IPS-18c (cell line): ENCODE results near the gene WDR1.

Source experiments
- H3K4me3 ChIP-seq: 2 replicates; pipeline ENCODE4 v1.7.0; 2013; ENCODE audit warnings: low read depth, mild to moderate bottlenecking, low read length, moderate library complexity; ENCODE audit not compliant: insufficient read depth
- H3K9me3 ChIP-seq: one replicate; pipeline ENCODE4 v1.6.1; 2013; ENCODE audit warnings: mild to moderate bottlenecking, low read length, moderate library complexity; ENCODE audit not compliant: control insufficient read depth, insufficient read depth

Gene WDR1

GRCh38 chr4:10048941-10049697, 67.5 kb downstream of the WDR1 start:
- H3K9me3 ChIP-seq, result no peaks in the 10 kb centered on the region

DNA sequence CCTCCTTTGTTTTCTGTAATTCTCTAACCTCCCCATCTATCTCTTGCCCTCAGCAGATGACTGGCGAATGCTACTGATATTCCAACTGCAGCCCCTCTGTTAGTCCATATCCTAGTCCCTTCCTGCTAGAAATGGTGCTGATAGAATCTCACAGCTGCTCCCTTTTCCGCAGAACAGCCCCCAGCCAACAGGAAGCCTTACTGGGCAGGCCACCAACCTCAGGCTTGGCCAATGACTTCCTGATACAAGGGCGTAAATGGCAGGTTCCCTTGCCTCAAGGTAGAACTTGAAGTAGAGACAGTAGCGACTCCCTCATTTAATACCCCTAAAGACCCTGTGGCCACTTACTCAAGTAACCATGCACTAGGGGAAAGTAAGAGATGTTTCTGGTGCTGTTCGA, 68.6 kb downstream of the WDR1 start:
- no peaks in the 10 kb centered on the region for H3K9me3 ChIP-seq
- H3K4me3 ChIP-seq, result no peak overlapping the region

More at GRCh38 chr4:10048941-10049697, 67.5 kb downstream of the WDR1 start:
- no peak overlapping the region for H3K4me3 ChIP-seq

DNA sequence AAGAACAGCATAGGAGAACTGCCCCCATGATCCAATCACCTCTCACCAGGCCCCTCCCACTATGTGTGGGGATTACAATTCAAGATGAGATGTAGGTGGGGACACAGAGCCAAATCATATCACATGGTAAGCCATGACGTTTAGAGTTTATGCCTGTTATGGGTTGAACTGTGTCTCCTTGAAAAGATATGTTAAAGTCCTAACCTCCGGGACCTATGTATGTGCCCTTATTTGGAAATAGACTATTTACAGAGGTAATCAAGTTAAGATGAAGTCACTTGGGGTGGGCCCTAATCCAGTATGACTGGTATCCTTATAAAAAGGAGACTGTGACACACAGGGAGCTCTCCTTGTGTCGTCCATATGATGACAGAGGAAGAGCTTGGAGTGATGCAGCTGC, 70.1 kb downstream of the WDR1 start:
- no peak overlapping the region for H3K4me3 ChIP-seq
- H3K9me3 ChIP-seq, result no peaks in the 10 kb centered on the region

GRCh38 chr4:10045481-10045880, 71.1 kb downstream of the WDR1 start:
- Histone ChIP-seq H3K9me3 (no peaks in the 10 kb centered on the region), H3K4me3 (no peak overlapping the region)

GRCh38 chr4:10041036-10041435, 75.6 kb downstream of the WDR1 start:
- Histone ChIP-seq H3K4me3 (no peak overlapping the region), H3K9me3 (no peaks in the 10 kb centered on the region)

DNA sequence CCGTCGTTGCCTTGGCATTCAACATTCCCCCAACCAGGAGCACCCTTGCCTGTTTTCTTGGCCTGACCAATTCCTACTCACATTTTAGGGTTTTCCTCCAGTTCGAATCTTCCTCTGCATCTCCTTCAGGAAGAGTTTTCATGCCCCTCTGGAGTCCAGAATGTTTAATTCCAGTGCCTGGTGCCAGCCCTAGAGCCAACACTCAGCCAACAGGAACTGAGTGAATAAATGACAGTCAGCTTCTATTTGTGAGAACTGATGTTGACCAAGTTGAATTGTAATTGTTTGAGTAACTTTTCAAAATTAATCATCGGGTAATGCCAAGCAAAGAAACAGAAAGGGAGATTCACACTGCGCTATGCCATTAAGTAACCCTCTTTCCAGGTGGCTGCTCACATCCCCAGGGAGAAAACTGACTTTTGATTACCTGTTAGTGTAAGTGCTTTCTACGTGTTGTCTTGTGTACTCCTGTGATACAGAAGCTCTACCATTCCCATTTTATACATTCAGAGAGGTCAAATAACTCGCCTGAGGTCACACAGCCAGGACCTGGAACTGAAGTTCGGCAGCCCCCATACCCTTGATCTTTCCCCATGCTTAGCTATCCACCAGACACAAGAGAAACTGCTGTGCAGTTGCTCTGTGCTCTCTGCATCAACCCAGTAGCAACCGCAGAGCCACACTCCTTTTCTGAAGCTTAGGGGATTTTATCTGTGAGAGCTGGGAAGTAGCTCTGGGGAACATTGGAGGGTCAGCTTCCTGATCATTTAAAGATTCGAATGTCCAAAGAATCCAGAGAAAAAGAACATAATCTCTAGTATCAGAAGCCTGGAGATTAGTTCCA, 76.3 kb downstream of the WDR1 start:
- Histone ChIP-seq H3K9me3 (no peaks in the 10 kb centered on the region), H3K4me3 (no peak overlapping the region)

DNA sequence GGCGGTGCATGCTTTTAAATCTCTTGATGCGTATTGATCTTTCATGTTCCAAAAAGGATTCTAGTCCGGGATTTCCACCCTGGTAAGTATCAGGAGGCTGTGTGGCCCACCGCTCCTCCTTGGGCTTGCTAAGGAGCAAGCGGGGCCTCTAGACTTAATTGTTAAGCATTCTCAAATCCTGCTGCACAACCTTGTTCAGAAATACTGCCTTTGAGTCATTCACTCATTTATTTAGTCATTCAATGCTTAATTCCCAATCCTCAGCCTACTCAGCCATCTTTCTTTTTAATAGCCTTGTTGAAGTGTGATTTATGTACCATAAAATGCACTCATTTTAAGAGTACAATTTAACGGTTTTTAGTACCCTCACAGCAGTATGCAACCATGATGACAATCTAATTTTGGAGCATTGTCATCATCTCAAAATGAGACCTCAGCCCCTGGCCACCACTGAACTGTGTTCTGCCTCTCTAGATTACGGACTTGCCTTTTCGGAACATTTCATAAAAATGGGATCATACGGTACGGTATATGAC, 79.7 kb downstream of the WDR1 start:
- H3K4me3 ChIP-seq, result no peak overlapping the region
- no peaks in the 10 kb centered on the region for H3K9me3 ChIP-seq

GRCh38 chr4:10035130-10035529, 81.5 kb downstream of the WDR1 start:
- H3K9me3 ChIP-seq, result no peaks in the 10 kb centered on the region

GRCh38 chr4:10034612-10035104, 81.9 kb downstream of the WDR1 start:
- Histone ChIP-seq H3K9me3 (no peaks in the 10 kb centered on the region), H3K4me3 (no peak overlapping the region)

More at GRCh38 chr4:10035130-10035529, 81.5 kb downstream of the WDR1 start:
- H3K4me3 ChIP-seq, result no peak overlapping the region

- H3K9me3 ChIP-seq, result no peaks in the 10 kb centered on the region
- no peak overlapping the region for H3K4me3 ChIP-seq
Measured at GRCh38 chr4:10034136-10034535, 82.5 kb downstream of the WDR1 start.

DNA sequence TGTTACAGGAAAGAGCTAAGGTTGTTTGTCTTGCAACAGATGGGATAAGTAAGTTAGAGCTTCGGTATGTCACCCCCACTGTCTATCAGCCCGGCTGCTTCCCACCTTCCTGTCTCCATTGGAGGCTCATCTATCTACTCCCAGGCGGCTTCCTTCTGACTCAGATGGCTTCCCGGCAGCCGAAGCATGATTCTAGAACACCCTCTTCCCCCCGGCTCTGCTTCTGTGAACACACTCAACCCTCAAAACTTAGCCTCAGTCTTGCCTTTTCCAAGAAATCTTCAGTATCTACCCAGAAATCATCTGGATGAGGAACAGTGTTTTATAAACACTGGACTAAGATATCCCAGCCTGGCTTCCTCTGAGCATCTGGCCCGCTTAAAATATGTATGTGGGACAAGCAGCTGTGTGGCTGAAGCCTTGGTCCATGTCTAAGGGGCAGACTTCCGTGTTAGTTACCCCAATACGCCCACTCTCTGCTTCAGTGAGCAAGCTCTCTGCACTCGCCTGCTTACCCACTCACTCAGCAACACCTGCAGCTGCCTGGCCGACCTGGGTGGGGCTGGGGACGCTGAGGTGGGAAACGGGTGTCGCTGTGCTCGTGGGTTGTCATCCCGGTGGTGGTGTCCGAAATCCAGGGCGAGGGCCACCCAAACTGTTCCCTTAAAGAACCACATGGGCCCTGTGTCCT, 83.3 kb downstream of the WDR1 start:
- H3K4me3 ChIP-seq, result no peak overlapping the region
- H3K9me3 ChIP-seq, result no peaks in the 10 kb centered on the region

DNA sequence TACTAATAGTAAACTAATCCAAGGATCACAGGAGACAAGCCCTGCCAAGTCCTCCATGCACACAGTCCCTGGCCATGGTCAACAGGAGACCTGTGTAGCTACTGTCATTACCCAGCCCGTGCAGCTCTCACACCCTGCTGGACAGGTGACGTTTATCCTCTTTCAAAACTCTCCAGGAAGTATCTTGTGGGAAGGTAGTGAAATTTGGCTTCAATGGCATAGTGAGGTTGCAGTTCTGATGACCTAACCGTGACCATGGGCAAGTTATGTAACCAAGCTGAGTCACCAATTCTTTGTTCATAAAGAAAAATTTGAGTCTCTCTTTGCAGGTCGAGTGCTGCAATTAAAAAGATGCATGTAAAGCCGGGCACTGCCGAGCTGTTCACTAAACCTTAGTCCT, 84.0 kb downstream of the WDR1 start:
- H3K9me3 ChIP-seq, result no peaks in the 10 kb centered on the region
- no peak overlapping the region for H3K4me3 ChIP-seq

- H3K4me3 ChIP-seq, result no peak overlapping the region
Measured at GRCh38 chr4:10031668-10032590, 84.7 kb downstream of the WDR1 start.

DNA sequence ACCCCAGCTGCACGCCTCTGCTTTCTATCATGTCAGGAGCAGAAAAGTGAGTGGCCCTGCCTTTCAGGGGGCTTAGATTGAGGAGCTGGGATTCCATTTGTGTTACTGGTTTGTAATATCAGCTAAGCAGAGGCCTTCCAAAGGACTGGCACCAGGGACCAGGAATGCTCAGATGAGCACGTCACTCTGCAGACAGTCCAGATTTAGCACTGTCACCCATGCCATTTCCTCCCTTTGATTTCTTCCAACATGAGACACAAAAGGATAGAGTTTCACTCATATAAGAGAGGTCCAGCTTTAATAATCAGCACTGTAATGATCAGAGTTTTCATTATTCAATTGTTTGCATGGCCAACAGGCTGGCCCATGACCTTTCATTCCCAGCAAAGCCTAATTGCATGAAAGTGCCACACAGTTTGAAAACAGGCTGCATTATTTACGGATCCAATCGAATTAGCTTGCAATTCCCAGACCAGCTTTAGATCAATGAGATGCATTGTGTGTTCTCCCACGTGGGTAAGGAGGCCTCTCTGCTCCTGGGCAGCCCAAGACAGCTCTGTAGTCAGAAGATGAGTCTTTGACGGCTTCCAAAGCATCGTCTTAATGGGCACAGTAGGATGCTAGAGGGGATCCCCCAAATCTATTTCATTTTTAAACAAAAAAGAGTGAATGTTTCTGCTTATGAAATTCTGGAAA, 85.5 kb downstream of the WDR1 start:
- Histone ChIP-seq H3K4me3 (no peak overlapping the region), H3K9me3 (no peaks in the 10 kb centered on the region)

More at GRCh38 chr4:10031668-10032590, 84.7 kb downstream of the WDR1 start:
- H3K9me3 ChIP-seq, result no peaks in the 10 kb centered on the region

- Histone ChIP-seq H3K4me3 (no peak overlapping the region), H3K9me3 (no peaks in the 10 kb centered on the region)
Measured at GRCh38 chr4:10029403-10029802, 87.2 kb downstream of the WDR1 start.

DNA sequence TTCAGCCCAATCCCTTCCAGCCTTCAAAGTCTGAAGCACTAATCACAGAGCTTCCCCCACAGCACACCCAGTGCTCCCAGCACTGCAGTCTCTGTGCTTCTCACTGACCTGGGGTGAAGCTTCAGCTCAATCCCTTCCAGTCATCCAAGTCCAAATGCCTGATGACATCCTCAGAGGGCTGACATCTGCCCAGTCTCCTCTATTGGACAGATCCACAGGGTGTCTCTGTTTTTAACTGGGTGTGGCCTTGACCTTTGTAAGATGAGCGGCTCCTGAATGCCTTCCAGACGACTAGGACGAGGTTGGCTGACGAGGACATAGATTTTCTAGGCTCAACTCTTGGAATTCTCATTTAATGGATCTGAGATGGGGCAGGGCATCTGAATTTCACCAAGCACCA, 87.7 kb downstream of the WDR1 start:
- no peak overlapping the region for H3K4me3 ChIP-seq
- H3K9me3 ChIP-seq, result no peaks in the 10 kb centered on the region
